PFSK-1 (cell line): ENCODE results near the gene STX1A.

Experiments
- POLR2AphosphoS5 ChIP-seq: IDR thresholded peaks from 2 replicates; pipeline ENCODE4 v1.6.1; 2012; ENCODE audit warnings: low read depth, mild to moderate bottlenecking, control low read depth, low read length, moderate library complexity
- SIN3A ChIP-seq: IDR thresholded peaks from 2 replicates; pipeline ENCODE4 v1.6.1; 2012; ENCODE audit warnings: mild to moderate bottlenecking, low read length, moderate library complexity, borderline replicate concordance; ENCODE audit not compliant: insufficient read depth
- TAF1 ChIP-seq: IDR thresholded peaks from 2 replicates; pipeline ENCODE4 v1.6.1; 2012; ENCODE audit warnings: low read length, control low read depth, borderline replicate concordance; ENCODE audit not compliant: insufficient read depth

DNA sequence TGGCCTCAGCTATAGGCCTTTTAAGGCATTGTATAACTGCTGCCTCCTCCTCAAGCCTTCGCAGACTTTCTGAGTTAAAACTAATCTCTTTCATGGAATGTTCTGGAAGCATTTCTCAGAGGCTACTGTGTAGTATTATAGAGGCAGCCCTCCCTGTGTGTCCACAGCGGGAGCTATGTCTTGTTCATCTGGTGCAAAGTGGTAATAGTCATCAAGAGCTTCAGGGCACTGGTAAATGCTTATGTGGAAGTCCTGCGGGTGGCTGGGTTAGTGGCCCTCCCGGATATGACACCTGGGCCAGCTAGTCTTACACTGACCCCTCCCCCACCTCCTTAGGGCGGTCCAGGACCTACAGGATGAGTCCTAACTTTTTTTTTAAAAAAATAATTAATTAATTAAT, 21.3 kb upstream of the STX1A start:
- TF ChIP-seq TAF1 = no peak
- no peak for TF ChIP-seq SIN3A
- TF ChIP-seq POLR2AphosphoS5 = no peak
